ENCODE data around the gene PIK3R6.

Gene PIK3R6

DNA sequence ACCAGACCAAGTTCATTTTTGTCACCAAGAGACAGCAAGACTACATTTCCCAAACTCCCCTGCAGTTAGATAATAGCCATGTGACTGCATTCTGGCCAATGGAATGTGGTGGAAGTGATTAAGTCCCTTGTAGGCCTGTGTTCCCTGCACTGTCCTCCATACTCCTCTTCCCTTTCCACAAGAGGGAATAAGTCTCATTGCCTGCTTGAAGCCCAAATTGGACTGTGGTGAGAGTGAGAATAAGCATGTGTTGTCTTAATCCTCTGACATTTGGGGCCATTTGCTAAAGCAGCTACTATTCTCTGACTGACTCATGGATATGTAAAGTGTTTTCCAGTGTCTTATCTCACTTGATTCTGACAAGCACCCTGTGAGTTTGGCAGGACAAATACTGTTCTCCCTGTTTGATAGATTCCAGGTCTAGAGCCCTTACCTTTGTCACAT, 20.7 kb downstream of the PIK3R6 start:
- DNase-seq, result no peak

DNA sequence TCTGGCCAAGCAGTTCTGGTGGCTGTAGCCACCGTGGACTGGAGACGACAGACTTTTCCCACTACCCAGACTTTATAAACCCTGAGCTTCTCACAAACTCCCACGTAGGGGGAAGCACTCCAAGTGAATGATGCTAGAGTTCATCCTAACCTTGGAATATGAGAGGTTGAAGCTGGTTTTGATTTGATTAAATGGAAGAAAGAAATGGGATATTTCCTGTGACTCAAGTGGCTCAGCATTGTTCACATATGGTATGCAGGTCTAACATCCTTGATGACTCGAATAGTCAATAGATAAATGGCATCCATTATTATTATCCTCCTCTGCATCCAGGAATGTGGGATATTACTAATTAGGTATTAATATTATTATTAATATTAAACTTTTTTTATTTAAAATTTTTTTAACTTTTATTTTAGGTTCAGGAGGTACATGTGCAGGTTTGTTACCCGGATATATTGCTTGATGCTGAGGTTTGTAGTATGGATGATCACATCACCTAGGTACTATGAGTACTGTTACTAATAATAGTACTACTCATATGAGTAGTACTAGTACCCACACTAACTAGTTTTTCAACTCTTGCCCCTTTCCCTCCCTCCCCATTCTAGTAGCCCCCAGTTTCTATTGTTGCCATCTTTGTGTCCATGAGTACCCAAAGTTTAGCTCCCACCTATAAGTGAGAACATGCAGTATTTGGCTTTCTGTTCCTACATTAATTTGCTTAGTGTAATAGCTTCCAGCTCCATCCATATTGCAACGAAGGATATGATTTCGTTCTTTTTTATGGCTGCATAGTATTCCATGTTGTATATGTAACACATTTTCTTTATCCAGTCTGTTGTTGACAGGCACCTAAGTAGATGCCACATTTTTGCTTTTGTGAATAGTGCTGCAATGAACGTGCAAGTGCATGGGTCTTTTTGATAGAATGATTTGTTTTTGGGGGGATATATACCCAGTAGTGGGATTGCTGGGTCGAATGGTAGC, 22.9 kb downstream of the PIK3R6 start:
- DNase-seq, result no peak

DNA sequence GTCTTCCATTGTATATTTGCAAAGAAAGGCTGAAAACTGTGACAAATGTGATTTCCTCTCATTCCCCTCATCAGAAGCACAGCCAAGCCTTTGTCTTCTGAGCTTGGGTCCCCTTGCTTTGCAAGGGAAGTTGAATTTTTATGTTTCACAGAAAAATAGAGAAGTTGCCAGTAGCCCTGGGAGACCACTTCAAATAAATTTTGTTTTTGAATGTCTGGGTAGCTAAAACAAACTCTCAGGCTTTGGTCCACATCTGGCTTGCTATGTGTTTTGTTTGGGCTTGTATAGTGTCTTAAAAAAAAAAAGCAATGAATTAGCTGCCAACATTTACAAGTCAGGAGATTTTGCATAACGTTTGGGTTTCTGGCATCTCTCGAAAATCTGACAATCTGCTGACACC, 24.1 kb downstream of the PIK3R6 start:
- no peak for DNase-seq

DNA sequence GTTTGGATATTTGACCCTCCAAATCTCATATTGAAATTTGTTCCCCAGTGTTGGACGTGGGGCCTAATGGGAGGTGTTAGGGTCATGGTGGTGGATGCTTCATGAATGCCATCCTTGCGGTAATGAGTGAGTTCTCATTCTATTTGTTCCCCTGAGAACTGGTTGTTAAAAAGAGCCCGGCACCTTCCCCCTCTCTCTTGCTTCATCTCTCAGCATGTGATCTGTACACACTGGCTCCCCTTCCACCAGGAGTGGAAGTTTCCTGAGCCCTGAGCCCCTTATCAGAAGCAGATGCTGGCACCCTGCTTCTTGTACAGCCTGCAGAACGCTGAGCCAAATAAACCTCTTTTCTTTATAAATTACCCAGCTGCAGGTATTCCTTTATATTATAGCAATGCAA, 25.6 kb downstream of the PIK3R6 start:
- DNase-seq, result no peak

DNA sequence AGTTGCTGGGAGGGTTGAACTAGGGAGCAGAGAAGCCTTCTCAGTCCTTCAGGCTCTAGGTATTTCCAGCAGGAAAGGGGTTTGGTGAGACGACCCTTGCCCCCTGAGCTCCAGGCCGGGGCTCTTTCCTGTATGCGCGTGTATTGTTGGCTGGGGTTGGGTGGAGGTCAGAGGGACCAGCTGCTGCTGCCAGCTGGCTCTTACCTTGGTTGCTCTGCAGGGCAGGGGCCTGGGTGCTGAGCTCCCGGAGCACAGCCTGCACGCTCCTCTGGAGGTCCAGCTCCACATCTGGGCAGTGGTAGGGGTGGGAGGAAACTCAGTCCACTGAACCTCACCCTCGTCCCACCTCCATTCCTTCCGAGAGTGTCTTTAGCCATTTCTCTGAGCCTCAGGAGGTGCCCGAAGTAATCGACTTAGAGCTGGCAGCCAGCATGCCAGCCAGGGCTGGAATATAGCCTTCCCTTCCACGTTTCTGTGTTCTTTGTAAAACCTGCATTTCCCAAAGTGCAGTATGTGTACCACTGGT, 28.0 kb downstream of the PIK3R6 start:
- DNase-seq, result no peak

DNA sequence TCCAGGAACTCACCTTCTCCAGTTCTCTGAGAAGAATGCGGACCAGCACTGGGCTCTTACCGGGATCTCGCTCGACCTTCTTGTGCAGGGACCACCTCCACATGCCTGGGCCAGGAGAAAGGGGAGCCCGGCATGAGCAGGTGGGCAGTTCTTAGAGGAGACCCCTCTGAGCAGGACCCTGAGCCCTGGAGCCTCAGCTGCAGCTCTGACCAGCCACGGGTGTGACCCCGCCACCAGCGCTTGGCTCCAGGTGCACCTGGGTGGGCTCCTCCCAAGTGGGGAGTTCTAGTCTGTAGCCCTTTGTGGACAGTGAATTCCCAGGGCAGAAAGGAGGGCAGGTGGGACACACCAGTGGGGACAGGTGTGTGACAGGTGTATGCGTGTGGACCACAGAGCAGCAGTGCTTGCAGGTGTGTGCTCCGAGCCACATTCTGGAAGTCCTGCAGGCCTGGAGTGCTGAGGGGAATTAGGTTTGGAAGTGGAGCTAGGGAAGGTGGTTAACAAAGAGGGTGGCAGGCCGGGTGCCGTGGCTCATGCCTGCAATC, 28.9 kb downstream of the PIK3R6 start:
- DNase-seq, result no peak

DNA sequence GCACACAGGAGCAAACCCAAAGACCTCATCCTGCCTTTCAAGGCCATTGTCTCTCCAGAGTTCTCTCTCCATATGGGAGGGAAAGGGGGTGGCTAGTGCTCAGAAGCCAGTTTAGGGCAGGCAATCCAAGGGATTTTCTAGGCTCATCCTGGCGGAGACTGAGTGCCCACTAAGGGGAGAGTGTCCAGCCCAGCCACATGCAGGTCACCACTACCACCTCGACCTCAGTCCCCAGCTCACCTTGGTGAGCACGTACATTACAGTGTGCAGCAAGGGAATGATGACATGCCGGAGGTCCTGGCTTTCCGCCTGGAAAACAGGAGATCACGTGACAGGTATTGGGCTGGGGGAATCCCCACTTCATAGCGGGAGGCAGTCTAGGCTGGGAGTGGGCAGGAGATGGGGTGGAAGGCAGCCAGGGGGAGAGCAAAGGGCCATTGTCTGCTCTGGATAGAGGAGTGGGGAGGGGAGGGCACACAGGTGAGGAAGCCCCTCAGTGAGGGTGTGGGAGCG, 29.9 kb downstream of the PIK3R6 start:
- no peak for DNase-seq

DNA sequence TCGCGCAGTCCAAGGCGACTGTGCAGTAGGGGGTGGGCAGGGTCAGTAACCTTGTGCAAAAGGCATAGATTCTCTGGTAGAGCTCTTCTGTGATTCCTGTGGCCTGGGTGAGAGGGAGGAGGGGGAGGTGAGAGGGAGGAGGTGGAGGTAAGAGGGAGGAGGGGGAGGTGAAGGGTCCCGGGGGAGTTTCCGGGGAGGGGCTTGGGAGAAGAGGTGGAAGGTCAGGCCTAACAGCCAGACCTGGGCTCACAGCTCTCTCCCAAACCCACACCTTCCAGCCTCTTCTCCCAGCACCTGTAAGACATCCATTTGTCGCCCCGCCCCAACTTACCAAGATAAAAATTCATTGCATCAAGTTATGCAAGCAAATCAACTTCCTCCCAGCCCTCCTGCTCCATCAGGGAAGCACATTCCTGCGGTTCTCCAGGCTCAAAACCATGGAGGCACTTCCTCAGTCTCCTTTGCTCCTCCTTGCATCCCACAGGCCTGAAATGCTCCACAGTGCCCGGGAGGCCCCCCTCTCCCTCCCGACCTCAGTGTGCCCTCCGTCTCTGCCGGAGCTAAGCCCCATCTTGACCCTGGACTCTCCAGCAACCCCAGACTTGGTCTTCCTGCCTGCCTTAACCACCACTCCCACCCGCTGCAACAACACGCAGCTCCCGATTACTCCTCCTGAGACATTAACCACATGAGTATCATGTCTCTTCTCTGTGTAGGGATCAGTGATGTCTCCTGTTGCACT, 30.5 kb downstream of the PIK3R6 start:
- DNase-seq, result no peak

DNA sequence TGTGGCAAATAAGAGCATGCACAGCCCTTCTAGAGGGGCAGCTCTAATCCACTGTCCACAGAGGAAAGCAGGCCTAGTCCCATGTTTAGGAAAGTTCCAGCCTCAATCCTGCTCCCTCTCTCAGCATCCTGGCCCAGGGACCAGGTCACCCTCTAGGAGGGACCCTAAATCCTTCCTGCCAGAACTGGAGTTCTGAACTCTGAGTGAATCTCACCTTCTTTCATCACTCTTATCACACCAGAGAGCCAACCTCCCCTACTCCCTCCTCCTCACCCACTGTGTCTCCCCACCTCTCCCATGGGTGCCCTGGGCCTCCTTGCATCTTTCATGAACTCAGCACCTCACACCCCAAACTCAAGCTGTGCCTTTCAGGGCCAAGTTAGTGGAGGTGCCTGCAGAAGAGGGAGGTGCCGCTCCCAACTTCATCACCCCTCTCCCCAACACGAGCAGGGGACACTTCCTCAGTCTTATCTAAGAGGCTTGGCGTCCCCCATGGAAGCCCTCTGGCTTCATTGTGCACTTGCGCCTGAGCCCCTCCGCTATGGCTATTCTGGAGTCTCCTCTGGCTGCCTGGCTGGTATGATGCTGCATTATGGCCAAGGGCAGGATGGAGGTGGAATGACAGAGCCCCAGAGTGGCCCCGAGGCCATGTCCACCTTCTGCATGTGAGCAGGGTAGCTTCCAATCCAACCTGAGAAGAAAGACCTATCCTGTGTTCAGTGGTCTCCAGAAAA, 31.7 kb downstream of the PIK3R6 start:
- no peak for DNase-seq

DNA sequence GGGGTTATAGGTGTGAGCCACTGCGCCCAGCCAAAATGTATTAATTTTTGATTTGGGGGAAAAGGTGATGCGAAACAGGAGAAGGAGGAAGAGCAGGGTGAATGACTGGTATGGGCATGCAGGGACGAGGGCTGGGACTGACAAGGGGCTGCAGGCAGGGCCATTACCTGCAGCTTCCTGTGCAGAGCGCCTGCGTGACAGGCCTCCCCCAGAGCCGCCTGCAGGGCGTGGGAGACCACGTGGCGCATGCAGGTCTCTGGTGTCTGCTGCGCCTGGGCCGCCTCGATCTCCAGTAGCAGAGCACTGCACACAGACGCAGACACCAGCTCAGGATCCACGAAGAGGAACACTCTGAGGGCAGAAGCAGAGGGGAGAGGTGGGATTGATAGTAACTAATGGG, 32.4 kb downstream of the PIK3R6 start:
- DNase-seq, result no peak

DNA sequence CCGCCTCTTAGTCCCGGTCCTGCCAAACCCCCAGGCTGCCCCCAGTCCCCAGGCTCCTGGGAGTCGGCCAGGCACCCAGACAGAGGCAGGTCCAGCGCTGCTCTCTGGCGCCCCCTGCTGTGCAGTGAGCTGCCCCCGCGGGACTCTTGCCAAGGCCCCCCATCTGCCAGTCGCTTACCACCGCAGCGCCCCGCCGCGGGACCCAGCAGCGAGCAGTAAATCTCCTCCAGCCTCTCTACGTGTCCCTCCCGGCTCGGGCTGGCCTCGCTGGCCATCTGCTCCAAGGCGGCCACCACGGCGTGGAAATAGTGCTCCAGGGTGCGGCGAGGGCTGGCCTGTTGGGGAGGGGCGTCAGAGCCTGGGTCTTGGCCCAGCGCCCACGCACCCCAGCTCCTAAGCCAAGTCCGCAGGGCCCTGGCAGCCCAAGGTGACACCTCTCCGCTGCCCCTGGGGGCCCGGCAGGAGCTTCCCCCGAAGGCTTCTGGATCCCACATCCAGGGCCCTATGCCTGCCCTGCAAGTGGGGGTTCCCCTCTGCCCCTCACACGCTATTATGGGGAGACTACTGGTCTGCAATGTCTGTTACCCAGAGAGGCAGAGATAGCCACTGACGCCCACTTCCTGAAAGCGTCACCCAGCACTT, 34.6 kb downstream of the PIK3R6 start:
- no peak for DNase-seq

DNA sequence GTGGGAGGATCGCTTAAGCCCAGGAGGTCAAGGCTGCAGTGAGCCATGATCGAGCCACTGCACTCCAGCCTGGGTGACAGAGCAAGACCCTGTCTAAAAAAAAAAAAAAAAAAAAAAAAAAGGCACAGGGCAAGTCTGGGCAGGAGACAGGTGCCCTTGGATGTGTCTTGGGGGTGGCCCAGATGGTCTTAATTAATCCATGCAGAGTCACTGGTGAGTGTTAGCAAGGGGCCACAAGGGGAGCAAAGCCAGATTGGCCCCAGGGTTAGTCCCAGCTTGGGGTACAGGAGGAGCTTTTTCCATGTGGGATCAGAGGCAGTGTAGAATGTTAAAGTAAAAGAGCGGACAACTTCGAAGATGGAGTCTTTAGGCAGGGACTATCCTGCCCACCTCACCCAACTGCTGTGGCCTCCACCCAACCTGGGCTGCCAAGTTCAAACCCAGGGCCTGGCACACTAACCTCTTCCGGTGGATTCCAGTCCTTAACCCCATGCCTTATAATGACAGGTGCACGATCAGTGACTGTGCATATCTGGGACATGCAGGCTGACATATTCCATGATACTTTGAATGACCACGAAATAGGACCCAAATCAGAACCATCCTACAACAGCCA, 36.1 kb downstream of the PIK3R6 start:
- DNase-seq, result no peak

DNA sequence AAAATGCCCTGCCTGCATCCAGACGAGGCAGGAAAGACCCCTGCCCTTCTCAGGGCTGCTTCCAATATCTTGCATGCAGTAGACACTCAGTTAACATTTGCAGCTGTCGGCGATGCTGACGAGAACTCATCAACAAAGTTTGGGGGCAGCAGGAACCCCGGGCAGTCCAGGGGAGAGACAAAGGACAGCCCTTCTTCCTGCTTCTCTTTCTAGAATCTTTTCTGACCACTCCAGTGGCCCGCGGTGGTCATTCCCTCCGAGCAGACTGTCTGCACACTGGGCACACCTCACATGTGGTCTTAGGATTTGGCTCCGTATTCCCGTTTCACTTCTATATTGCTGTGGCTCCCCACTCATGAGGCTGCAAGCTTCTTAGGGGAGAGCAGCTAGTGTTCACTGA, 37.3 kb downstream of the PIK3R6 start:
- DNase-seq, result no peak

DNA sequence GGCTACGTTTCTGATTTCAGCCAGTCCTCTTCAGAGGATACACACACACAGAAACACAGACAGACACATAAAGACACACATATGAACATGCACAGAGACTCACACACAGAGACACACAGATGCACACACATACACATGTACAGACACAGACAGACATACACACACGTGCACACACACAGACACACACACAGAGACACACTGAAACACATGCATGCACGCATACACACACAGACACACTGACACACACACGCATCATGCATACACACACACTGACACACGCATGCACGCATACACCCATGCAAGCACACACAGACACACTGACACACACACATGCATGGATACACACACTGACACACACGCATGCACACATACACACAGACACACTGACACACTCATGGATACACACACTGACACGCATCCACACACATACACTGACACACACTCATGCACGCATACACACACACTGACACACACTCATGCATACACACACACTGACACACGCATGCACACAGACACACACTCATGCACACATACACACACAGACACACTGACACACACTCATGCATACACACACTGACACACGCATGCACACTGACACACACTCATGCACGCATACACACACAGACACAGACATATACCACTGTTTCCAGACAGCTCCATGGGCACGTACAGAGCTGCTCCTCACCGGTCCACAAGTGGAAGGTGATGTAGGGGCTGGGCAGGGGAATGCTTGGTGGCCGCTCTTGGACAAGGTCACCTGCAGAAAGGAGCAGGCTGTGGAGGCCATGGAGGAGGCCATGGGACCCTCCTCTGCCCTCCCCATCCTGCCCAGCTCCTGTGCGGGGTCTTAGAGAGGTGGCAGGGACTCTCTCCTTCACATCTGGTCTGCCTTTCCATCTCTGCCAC, 38.2 kb downstream of the PIK3R6 start:
- no peak for DNase-seq

DNA sequence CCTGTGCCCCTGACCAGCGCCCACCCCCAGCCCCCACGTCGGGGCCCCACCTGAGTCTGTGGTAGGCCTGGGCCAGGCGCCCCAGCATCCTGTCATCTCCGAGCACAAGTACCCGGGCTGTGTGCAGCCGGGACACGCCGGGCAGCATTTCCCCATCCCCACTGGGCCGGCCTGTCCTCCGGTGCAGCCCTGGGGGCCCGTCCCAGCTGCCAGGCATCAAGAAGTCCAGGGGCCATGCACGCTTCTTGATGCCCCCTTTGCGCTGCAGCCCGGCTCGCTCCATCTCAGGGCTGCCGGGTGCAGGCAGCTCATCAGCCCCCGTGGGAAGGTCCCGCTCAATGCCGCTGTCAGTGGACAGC, 39.0 kb downstream of the PIK3R6 start:
- no peak for DNase-seq

DNA sequence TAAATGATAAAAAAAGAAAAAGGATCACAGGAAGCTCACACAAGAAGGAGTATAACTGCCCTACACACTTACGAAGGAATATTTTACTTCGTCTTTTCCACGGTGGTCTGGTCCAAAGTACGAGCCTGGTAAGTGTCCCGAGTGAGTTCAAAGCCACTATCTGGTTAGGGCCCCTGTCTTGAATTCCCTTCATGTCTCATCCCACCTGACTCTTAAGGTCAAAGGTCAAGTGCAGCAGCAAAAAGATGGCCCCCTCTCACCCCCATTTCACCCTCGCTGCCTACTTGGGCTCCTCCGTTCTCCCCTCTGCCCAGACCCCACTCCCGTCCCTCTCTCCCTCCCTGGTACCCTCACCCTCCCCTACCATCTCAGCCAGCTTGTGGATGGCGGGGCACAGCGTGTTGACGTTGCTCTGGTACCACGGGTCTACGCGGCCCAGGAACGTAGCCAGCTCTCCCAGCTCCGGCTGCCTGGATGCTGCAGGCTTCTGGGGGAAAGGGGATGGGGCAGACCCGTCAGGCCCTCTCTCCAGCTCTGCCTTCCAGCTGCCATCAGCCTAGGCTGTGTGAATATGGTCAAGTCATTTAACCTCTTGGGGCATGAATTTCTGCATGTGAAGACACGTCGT, 40.6 kb downstream of the PIK3R6 start:
- no peak for DNase-seq

DNA sequence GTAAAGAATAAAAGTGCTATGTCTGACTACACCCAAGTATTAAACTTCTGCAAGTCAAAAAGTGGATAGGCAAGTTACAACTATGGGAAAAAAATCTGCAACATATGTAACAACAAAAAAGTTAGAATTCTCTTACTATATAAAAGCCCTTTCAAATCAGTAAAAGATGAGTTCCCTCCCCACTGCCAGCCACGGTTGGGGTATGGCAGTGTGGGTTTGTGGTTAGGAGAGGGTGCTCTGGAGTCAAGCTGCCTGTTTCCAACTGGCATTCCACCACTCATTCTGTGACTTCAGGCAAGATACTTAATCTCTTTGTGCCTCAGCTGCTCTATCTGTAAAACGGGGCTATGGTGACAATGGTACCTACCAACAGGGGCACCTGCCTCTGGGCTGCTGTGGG, 41.7 kb downstream of the PIK3R6 start:
- DNase-seq, result no peak

DNA sequence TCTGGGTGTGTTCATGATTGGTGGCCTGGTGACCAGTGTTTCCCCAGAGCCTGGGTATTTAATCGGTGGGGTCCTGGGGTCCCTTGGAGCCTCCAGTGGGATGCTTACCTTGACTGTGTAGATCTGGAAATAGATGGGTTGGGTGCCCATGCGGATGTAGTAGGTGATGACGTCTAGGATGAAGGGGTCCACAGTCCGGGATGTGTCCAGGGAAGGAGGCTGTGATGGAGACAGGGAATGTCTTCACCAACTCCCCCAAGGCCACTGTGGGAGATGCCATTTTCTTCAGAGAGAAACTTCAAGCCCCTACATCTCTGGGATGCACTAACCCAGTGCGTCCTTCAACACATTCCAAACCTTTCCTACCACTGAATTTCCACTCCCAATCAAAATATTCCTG, 44.2 kb downstream of the PIK3R6 start:
- no peak for DNase-seq

DNA sequence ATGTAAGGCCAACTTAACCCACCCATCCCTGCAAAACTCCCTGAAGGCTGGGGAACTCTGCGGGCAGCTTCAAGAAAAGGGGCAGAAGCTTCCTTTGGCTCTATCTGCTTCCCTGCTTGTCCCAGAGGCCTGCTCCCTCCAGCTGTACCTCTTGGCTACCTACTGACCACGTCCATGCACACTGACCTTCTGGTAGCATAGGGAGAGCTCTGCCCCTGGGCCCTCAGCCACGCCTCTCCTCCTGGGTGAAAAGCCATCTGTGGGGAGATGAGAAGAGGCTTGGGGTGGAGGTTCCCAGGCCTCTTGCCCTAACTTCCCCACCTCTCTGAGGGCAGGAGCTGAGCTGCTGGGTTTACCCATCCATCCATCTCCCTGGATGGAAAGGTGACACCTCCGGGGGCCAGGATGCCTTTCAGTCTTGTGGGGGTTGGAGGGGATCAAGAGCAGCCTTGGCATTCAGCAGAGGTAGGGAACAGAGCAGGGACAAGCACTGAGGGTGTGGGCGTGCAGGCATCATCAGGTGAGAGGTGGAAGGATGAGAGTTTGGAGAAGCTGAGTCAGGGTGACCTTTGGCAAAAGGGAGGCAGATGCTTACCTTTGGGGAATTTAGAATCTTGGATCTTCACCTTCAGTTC, 45.0 kb downstream of the PIK3R6 start:
- no peak for DNase-seq

Data from NCI-H2107 (cell line).